GM21529 (cell line): ENCODE results near the gene TNK2.
A peak's percentile ranks its signal among the peaks of the same experiment; 100 is the strongest.

ENCODE experiments used
- ATAC-seq: cut with Tn5 transposase; IDR thresholded peaks from one replicate; pipeline ENCODE4 v1.9.1; 2021; ENCODE audit not compliant: unreplicated experiment

TNK2 gene

DNA sequence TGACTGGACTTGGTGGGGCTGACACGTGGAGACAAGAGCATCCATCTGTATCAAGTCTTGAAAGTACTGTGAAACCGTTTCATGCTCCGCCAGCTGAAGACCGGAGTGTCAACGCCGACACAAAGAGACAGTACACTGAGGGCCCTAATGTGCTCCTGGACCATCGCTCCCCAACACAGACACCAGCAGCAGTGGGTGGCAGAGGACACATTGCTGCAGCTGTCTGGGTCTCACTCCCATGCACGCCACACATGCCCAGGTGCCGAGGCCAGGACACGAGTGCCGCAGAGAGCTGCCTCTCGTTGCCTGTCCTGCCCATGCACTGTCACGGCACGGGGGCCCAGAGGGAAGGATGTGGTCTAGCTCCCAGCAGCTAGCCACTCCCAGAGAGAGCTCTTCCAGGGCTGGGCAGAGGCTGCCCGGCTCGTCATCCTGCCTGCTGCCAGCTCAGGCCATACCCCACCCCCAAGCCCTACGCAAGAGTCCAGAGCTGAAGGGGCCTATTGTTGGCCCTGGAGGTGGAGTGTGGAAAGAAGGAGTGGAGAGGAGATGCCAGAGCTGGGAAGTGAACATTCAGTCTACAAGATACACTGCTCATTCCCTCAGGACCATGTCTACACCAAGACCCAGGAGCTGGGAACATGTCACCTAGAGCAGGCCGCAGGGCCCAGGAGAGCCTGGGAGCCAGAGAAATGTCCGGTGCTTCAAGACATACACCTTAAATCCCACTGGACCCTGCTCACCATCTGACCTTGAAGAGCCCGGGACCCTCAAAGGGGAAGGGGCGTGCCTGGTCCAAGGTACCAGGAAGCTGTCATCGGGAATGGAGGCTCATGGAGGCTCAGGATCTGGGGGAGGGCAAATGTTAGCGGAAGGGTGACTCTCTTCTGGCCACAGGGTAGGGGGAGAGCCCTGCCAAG, 7.7 kb downstream of the TNK2 start:
- ATAC-seq: peak; percentile 40

DNA sequence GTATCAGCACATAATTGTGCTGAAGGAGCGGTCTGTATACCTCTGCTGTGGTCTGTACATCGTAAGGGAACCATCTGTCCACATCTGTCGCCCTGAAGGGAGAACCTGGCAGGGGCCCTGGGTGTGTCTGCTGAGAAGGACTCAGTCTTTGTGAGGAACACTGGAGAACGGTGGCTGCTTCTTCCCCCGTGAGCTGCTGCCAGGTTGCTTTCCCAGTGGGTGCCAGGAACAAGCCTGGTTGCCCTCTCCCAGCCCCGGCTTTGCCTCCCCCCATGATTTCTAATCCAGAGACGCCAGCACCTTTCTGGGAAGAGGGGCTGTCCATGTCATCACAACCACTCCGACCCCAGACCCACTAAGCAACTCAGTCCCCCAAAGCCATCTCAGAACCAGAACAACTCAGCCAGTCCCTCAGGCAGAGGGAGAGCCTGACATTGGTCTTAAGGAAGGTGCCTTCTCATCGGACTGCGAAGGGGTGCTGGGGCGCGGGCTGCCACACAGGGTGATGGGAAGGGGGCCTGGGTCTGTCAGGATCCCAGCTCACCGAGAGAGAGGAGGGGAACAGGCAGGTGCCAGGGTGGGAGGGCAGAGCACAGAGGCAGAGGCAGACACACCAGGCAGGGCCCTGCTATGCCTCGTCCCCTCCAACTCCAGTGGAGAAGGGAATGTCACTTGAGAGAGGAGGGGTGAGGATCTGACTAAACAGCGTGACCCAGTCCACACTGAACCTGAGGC, 8.5 kb downstream of the TNK2 start:
- no peak for ATAC-seq

DNA sequence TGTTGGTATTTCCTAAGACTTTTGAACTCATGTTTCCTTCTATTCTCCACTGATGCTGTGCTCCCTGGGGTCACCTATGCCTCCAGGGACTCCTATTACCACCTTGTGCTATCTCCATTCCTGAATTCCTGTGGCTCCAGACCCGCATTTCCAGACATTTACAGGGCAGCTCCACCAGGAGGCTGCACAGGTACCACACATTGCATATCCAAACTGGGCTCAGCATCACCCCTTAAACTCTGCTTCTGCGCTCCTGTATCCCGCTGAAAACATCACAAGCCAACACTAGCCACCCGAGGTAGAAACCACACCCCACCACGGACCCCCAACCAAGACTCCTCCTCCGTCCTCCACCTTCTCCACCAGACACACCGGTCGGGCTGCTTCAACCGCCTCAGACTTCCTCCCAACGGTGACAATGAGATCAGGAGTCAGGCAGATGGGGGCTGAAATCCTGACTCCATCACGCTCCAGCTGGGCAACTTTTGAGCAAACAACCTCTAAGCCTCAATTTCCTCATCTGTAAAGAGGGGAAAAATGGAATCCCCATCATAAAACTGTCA, 10.4 kb downstream of the TNK2 start:
- ATAC-seq: no peak

DNA sequence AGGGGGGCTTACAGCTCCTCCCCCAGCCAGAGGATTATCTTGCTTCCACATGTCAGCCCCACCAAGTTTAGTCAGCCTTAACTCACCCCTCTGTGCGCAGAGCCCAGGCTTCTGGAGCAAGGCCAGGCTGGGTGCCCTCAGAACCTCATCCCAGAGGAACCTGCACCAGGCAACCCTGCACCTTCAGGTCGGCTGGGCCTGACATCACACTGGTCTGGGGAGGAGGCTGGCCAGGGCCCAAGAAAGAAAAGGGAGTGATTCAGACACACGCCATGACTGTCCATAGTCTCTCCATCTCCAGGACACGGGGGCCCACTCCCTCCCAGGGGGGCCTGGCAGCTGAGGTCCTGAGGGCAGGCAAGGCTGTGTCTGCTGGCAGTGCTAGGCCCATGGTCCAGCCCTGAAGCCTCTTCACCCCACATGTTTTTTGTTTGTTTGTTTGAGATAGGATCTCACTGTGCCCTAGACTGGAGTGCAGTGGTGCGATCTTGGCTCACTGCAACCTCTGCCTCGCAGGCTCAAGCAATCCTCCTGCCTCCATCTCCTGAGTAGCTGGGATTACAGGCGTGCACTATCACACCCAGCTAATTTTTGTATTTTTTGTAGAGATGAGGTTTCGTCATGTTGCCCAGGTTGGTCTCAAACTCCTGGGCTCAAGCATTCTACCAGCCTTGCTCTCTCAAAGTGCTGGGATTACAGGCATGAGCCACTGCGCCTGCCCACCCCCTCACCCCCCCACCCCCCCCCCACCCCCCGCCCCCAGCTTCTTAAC, 11.1 kb downstream of the TNK2 start:
- no peak for ATAC-seq

DNA sequence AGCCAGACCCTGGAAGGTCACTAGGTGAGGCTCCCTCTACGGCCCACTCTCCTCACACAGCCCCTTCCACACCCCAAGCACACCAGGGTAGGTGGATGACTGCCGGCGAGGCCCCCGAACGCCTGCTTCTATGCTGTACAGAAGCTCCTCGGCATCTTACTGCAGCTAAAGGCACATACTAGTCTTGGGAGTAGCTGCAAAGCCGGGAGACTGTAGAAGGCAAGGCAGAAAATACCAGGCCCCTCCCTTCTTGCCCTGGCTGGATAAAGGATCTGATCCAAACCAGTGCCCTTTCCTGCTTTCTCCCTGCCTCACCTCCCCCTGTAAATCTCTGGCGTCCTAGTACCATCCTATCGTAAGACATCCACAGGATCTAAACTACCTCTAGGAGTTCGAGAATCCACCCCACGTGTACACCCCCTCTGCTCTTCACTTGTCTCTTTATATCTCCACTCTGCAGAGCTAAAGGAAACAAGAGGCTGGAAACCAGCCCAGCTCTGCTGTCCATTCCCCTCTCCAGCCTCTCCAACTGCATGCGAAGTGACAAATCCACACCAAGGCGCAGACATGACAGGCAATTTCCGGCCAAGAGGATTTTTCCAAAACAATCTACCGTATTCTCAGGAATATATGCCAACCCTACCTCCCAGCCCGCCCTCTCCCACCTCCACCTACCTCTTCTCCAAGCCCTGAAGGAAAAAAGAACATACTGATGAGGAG, 11.8 kb downstream of the TNK2 start:
- ATAC-seq: peak; percentile 9

DNA sequence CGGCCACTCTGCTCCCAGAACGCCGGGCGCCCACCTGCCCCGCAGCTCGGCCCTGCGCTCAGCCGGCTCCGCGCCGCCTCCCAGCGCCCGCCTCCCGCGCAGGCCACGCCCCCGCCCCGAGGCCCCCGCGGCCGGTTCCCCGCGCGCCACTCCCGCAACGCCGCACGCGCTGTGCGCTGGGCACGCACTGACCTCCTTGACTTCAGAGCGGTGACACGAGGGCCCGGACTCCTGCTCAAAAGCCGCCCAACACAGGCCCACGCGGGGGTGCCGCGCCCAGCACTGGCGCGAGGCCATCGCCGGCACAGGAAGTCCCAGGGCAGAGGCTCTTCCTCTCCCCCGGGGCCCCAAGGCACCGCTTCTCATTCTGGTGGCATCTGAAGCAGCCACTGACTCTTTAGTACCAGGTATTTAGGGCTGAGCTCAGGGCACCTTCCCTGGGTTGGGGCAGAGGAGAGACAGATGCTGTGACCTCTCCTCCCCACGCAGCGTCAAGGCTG, 12.4 kb downstream of the TNK2 start:
- peak; percentile 46 for ATAC-seq

DNA sequence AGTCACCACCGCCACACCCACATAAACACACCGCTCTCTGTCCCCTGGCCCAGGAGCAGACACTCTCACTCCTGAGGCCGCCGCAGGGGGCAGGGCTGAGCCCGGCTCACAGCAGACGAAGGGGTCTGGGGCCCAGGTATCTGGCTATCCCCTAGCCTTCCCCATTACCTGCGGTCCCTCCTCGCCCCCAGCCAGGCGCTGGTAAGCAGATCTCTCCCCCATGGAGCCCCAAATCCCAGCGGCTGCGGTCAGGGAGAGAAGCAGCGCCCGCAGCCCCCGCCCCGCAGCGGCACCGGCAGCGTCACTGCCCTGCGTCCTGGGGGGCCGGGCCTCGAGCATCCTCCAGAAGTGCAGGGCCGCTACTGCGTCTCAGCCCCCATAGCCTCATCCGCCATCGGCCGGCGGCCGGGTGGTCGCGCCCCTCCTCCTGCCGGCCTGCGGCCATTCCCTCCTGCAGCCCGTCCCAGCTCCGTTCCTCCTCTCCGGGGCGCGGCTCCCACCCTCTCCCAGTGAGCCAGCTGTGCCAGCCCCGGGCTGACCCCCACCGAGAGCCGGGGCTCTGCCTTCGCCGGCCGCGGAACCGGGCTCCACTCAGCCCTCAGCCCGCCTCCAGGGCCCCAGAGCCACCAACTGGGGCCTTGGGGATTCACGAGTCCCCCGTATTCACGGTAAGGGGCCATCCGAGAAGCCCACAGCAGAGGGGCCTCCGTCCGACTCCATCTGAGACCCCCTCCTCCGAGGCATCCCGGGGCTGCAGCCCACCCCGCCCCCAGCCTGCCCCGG, 13.1 kb downstream of the TNK2 start:
- peak; percentile 71 for ATAC-seq

DNA sequence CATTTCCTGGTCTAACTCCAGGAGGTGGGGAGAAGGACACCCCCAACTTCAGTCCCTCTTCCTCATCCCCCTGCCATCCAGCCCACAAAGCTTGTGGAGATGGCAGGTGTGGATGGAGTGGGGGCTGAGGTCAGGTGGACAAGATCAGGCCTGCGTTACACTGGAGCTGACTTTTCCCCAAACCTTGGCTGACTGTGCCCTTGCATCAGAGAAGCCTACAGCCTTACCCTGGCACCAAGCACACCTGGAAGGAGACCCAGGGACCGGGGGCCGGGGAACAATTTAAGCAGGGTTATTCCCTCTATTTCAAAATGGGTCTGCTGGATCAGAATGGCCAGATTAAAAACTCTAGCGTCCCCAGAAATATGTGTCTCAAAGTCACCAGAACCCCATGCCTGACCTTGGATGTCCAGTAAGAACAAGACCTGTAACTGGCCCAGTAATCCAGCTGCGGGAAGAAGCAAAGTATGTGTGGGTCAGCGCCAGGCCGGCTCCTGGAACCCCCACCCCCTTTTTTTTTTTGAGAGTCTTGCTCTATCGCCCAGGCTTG, 14.4 kb downstream of the TNK2 start:
- ATAC-seq: no peak

DNA sequence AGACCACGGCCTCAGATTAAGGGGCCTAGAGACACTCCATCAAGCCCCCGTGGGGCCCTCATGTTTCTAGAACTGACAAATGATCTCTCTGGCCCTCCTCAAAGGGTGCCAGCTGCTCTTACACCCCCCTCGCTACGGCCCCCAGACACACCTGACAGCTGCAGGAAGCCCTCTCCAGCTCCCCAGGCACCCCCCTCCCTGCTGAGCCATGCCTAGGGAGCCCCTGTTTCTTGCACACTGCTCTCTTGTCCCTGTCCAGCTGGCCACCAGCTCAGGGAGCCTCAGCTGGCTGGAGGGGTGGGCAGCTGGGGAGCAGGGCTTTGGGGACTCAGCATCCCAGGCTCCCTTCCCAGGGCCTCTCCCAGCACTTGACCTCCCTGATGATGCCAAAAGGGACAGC, 14.8 kb downstream of the TNK2 start:
- no peak for ATAC-seq

DNA sequence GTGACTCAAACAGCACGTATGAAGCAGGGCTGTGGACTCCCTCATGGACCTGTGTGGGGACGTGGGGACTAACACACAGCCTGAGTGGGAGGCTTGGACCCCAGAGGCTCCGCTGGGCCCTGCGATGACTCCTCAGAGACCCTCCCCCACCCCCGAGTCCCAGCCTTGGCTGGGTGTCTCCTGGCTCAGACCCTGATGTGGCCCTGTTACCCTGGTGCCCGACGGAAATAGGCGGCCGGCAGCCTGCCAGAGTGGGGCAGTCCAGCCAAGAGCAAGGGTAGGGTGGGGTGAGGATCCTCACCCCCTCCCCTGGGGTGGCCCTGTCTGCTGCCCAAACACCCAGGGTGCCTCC, 15.3 kb downstream of the TNK2 start:
- no peak for ATAC-seq

DNA sequence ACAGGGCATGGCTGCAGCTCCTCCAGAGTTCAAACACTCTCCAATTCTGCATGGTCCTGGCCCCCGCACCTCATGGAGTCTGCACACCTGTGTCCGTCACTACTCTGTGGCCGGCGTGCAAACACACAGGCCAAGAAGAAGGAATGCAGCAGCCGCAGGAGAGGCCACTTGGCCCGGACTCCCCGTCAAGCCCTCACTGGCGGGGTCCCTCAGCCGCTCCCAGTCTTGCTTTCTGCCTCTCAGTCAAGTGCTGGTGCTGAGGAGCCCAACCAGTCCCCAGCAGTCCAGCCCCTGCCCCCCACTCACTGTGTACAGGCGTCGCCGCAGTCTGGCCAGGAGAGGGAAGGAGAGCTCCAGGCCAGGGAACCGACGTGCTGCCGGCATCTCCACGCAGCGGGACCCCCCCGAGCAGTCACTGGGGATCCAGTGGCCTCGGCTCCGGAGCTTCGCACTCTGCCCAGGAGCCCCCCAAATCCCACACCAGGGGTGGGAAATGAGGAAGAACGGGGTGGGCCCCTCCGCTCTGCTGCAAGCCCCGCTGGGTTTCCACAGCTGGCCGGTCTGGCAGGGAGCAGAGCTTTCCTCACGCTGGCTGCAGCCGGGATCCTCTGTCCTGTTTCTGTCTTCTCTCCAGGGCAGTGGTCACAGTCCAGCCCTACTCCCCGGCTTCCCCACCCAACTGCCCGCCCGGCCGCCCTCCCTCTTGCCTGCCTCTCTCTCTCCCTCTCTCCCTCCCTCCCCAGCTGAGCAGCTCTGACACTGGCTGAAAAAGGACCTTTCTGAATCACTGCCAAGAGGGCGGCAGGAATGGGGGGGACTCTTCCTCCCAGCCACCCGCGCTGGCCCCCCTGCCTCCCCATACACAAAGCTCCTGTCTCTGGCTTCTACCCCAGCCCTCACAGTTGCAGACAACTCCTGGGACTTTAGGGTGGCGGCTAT, 16.0 kb downstream of the TNK2 start:
- no peak for ATAC-seq

DNA sequence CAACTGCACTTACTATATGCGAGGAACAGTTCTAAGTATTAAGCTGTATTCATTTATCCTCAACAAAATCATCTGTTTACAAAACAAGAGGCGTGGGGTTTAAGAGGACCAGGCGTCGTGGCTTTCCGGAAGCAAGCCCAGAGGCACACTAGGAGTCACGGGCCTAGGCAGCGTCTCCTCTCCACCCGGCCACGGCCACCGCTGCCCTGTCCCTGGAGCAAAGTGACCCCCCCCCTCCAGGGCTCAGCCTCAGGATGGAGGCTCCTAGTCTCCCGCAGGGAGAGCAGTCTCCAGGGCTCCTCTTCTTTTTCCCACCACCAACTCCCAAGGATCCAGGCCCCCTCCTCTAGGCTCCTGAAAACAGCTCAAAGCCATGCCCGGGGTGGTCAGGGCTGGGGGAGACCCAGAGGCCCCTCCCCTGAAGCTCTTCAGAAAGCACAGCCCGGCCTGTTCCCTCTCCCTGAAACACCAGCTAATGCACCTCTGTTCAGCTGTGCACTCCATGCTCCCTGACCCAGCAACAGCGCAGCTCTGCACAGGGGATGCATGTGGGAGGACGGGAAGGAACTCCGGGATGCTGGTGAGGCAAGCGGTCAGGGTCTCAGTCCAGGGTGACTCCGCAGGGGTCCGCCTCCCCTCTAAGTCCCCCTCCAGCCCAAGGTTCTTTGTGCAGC, 16.8 kb downstream of the TNK2 start:
- no peak for ATAC-seq

DNA sequence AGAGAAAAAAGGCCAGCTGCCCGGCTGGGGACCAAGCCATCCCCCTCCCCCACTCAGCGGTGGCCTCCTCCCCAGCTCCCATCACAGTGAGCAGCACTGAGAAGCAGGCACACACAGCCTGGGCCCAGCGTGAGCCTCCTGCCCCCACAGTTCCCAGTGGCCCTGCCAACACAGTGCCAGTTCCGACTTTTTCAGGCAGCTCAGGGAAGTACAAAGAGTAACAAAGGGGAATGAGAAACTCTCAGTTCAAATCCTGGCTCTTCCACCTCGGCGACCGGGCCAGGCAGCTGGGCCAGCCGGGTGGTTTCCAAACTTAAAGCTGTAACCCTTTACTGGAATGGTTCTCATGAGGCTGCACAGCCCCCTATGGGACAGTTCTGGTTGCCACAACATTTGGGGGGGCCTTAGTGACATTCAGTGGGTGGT, 18.5 kb downstream of the TNK2 start:
- no peak for ATAC-seq

DNA sequence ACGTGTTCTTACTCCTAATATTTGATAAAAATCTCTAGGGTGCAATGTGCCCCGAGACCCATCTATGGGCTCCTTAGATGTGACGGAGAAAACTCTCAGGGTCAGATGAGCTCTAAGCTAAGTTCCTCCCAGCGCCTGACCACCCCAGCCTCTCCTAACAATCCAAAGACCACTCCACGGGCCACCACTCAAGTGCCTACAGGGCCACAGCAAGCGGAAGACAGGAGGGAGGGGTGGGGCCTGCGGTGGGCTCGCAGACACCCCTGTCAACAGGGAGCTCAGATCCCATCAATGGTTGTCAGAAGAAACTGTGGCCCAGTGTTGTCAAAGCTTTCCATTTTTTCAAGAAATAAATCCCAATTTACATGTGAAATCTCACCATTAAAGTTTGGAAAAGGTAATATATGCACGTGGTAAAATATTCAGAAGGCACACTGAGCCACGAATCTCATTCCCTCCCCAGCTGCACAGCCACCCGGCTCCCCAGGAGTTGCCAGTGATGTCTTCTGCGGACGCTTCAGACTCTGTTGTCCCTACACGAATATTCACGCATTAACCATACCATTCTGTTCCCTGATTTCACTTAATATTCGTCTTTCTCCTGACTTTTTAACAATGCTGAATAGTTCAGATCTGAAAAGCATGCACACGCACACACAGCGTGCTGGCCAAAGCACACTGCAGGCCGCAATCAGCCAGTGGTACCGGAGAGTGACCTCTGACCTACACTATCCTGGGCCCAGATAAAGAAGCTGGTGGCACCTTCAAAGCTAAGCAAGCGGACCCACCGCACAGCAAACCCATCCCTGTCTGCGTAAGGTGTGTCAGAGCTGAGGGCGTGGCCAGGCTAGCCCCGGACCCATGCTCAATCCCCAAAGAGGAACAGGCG, 19.1 kb downstream of the TNK2 start:
- no peak for ATAC-seq

DNA sequence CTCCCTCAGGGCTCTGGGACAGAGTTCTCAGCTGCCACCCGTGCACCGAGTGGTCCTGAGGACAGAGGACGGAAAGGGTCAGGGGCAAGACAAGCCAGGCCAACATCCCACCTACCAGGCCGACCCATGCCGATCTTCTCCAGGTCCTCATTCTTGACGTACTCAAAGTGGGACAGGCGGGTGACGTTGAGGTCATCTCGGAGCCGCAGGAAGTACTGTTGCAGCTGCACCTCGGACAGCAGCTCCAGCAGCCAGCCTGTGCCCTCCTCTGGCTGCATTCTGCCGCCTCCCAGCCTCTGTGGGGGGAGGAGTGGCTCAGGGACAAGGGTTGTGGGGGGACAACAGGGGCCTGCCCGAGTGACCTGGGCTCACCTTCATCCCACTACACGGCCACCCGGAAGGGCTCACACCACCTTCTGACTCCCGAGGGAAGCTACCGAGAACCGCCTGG, 20.0 kb downstream of the TNK2 start:
- ATAC-seq: no peak

DNA sequence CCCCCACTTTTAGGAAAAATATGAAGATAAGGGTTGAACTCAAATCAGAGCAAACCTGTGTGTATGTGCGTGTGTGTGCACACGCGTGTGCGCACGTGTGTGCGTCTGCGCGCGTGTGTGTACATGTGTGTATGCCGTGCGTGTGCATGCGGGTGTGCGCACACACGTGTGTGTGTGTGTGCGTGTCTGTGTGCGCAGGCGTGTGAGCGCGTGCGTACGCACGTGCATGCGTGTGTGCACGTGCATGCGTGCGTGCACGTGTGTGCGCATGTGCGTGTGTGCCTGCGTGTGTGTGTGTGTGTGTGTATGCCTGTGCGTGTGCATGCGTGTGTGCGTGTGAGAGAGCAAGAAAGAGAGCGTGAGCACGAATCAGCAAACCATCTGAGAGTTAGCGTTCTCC, 20.7 kb downstream of the TNK2 start:
- no peak for ATAC-seq
